HUDEP-2 (cell line): ENCODE measurements around the gene MCM9.
A peak's percentile ranks its signal among the peaks of the same experiment; 100 is the strongest.

ENCODE experiments used
- DNase-seq, 76 experiments: peaks; one replicate each; lab custom pipeline; 2025; ENCODE audit not compliant: unreplicated experiment in 76 of 76; lab: John Stamatoyannopoulos, UW

Gene MCM9

GRCh38 chr6:118808793-118809638, 125.9 kb downstream of the MCM9 start:
- DNase-seq, result no peak

DNA sequence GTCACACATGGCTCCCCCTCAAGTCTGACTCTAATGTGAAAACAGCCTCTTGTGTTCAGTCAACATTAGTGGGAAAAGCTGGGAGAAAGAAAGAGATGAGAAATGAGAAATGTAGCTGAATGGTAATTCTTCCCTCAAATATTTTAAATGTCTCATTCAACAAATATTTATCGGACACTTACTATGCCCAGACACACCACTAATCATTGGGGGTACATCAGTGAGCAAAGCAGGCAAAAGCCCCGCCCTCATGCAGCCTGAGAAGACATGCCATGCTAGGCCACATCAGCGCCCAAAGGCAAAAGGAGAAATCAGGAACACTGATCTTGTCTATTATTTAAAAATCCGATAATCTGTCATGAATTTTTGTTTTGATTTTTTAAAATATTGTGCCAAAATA, 130.9 kb downstream of the MCM9 start:
- no peak for DNase-seq

GRCh38 chr6:118801257-118801656, 133.7 kb downstream of the MCM9 start:
- no peak for DNase-seq

- peak in 72 of 76 experiments; percentile 13 to 89 (median 60) for DNase-seq
Observed at GRCh38 chr6:118800394-118801071, 134.4 kb downstream of the MCM9 start.

DNA sequence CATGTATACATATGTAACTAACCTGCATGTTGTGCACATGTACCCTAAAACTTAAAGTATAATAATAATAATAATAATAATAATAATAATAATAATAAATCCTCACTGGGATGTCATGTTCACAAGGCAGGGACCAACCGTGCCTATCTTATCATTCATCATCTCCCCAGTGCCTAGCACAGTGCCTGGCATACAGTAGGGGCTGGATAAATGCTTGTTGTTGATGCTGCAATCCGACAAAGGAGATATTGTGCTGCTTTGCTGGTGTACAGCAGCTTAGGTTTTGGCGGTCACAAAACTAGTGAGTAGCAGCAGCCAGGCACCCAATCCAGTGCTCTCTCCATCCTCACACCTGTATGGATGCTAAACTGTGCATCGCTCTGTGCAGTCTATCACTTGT, 135.1 kb downstream of the MCM9 start:
- DNase-seq, result no peak

GRCh38 chr6:118796548-118796947, 138.4 kb downstream of the MCM9 start:
- peak in 6 of 76 experiments; percentile 10 to 40 (median 29) for DNase-seq

- no peak for DNase-seq
Observed at GRCh38 chr6:118791499-118791898, 143.5 kb downstream of the MCM9 start.

- DNase-seq, result no peak
Observed at GRCh38 chr6:118789954-118790353, 145.0 kb downstream of the MCM9 start.

DNA sequence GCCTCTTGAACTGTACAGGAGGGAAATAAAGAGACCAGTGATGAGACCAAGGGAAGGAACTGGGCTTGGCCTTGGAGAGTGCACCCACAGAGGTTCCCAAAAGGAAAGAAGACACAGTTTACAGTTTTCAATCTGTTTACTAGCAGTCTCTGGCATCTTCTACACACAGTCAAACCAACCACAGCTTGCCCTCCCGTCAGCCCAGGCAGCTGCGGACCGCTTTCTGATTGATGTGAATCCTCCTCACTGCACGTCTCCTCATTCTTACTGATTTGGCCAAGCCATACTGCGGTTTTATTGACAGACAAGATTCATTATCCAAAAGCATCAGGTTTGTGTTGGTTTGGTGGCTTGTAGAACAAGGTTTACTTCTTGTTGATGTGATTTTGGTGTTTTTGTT, 145.5 kb downstream of the MCM9 start:
- DNase-seq, result no peak

DNA sequence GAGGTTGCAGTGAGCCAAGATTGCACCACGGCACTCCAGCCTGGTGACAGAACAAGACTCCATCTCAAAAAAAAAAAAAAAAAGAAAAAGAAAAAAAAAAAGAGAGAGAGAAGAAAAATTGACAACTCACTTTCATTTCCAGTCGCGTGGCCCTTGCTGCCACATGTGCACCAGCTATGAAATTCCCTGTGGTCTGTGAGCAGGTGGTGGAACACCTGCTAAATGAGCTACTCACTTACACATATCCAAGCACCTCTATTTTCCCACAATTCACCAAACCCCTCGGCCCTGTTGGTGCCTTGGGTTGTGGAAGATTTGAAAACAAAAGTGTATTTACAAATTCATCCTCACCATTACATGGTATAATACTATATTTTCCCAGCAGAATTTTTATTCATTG, 146.3 kb downstream of the MCM9 start:
- no peak for DNase-seq

- no peak for DNase-seq
Observed at GRCh38 chr6:118787724-118788423, 147.1 kb downstream of the MCM9 start.

- DNase-seq, result no peak
Observed at GRCh38 chr6:118786596-118787453, 148.1 kb downstream of the MCM9 start.

- no peak for DNase-seq
Observed at GRCh38 chr6:118785601-118786000, 149.4 kb downstream of the MCM9 start.

DNA sequence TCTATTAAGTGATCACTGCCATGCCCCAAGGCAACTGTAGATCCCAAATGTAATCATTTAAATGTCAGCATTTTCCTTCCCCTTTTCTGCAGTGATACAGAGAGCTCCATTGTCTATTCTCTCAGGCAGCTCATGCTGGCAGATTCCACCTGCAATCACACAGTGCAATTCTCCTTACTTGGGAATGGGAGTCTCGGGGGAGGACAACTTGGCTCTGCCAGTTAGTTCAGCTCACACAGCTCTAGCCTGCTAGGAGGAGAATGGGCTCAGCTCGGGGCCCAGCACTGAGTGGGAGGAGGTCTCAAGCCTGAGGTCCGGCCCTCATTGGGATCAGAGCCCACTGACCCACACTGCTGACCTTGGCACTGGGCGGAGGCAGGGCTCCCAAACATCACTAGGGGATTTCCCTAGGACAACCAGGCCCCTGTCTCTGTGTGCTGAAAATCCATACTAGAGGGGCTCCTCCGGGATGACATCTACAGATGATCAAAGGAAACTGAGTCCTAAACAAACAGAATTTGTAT, 150.3 kb downstream of the MCM9 start:
- DNase-seq, result no peak

DNA sequence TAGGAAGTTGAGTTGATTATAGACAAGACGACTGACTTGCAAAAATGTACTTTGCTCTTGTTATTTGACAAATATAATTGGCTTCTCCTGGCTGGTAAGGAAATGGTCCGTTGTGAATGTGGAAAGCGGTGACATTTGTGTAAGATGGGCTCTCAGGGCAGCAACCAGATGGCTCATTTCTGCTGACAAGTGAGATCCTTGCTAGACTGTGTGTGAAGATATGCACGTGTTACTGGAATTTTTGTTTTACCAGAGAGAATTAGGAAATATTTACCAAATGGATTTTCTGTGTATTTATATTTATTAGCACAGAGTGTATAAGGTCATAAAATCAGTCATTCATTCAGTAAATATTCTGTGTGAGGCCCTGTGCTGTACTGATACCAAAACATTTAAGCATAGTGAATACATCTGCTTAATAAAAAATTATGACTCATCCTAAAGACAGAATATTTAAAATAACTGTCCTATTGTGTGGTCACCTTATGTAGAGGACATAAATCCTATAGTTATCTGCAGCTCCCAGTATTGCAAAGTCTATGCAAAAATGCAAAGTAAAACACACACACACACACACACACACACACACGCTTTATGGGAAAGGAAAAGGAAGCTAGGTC, 150.9 kb downstream of the MCM9 start:
- no peak for DNase-seq

DNA sequence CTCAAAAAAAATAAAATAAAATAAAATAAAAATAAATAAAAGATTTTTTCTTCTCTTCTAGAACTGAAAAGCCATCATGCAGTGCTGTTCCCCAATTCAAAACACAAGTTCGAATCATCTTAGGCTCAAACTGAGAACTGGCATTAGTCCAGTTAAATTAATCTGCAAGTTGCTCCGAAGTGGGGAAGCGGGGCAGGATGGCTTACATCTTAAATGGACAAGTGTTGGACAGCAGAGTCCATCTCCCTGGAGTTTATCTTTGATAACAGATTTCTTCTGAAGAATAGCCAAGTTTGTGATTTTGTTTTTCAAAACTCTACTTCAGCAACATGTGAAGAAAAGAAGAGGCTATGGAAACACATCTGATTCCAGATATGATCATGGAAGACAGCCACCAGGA, 152.3 kb downstream of the MCM9 start:
- no peak for DNase-seq

GRCh38 chr6:118781897-118782296, 153.1 kb downstream of the MCM9 start:
- DNase-seq, result no peak

GRCh38 chr6:118780668-118781067, 154.3 kb downstream of the MCM9 start:
- DNase-seq, result no peak

GRCh38 chr6:118776607-118777549, 158.1 kb downstream of the MCM9 start:
- peak in 48 of 76 experiments; percentile 4 to 78 (median 32) for DNase-seq
